ENCODE measurements around the gene GIMAP8.
"Not testable (repeated sequence)": the region's sequence is repeated elsewhere in the genome, so short reads cannot be mapped to it uniquely, and the experiment has no call there.

Gene GIMAP8

GRCh38 chr7:150441524-150441923, 8.9 kb upstream of the GIMAP8 start:
- no peak for FAIRE-seq

GRCh38 chr7:150442811-150443210, 7.6 kb upstream of the GIMAP8 start:
- FAIRE-seq: no peak

GRCh38 chr7:150443793-150444540, 6.5 kb upstream of the GIMAP8 start:
- FAIRE-seq: no peak

- FAIRE-seq: no peak
Observed at GRCh38 chr7:150444674-150445365, 5.6 kb upstream of the GIMAP8 start.

- FAIRE-seq: no peak
Observed at GRCh38 chr7:150446288-150446938, 4.0 kb upstream of the GIMAP8 start.

GRCh38 chr7:150447966-150448788, 2.3 kb upstream of the GIMAP8 start:
- no peak for FAIRE-seq

GRCh38 chr7:150448789-150449147, 1.7 kb upstream of the GIMAP8 start:
- FAIRE-seq: no peak

- no peak for FAIRE-seq
Observed at GRCh38 chr7:150449206-150449952, 1.1 kb upstream of the GIMAP8 start.

GRCh38 chr7:150451097-150451793, 815 bp downstream of the GIMAP8 start:
- no peak for FAIRE-seq

- FAIRE-seq: no peak
Observed at GRCh38 chr7:150451833-150452461, 1.5 kb downstream of the GIMAP8 start.

GRCh38 chr7:150453181-150453580, 2.8 kb downstream of the GIMAP8 start:
- FAIRE-seq: no peak

- no peak for FAIRE-seq
Observed at GRCh38 chr7:150453892-150454291, 3.5 kb downstream of the GIMAP8 start.

- not testable (repeated sequence) for FAIRE-seq
Observed at GRCh38 chr7:150457064-150457463, 6.6 kb downstream of the GIMAP8 start.

- FAIRE-seq: no peak
Observed at GRCh38 chr7:150458235-150458634, 7.8 kb downstream of the GIMAP8 start.

GRCh38 chr7:150458756-150459155, 8.3 kb downstream of the GIMAP8 start:
- FAIRE-seq: no peak

- FAIRE-seq: no peak
Observed at GRCh38 chr7:150461520-150461919, 11.1 kb downstream of the GIMAP8 start.

GRCh38 chr7:150462413-150462812, 12.0 kb downstream of the GIMAP8 start:
- no peak for FAIRE-seq

GRCh38 chr7:150463461-150463860, 13.0 kb downstream of the GIMAP8 start:
- no peak for FAIRE-seq

- FAIRE-seq: no peak
Observed at GRCh38 chr7:150464962-150465361, 14.5 kb downstream of the GIMAP8 start.

GRCh38 chr7:150465414-150465813, 15.0 kb downstream of the GIMAP8 start:
- FAIRE-seq: no peak

- no peak for FAIRE-seq
Observed at GRCh38 chr7:150466477-150466876, 16.0 kb downstream of the GIMAP8 start.

All from islet of Langerhans (tissue), 1 donor.